Astrocyte (in vitro differentiated cells and primary cell): ENCODE measurements around the gene PIK3C2B.

Experiments used
- EZH2 ChIP-seq: IDR thresholded peaks from 2 replicates; pipeline ENCODE4 v1.6.1; 2012; ENCODE audit warnings: mild to moderate bottlenecking, low read length, inconsistent platforms; ENCODE audit not compliant: insufficient read depth
- TF ChIP-seq, protein P1 (sequence below): IDR thresholded peaks from 2 replicates; pipeline ENCODE4 v1.5.1; 2011; ENCODE audit warnings: low read depth, mild to moderate bottlenecking, inconsistent platforms, low read length, moderate library complexity; ENCODE audit not compliant: insufficient read depth

DNA sequence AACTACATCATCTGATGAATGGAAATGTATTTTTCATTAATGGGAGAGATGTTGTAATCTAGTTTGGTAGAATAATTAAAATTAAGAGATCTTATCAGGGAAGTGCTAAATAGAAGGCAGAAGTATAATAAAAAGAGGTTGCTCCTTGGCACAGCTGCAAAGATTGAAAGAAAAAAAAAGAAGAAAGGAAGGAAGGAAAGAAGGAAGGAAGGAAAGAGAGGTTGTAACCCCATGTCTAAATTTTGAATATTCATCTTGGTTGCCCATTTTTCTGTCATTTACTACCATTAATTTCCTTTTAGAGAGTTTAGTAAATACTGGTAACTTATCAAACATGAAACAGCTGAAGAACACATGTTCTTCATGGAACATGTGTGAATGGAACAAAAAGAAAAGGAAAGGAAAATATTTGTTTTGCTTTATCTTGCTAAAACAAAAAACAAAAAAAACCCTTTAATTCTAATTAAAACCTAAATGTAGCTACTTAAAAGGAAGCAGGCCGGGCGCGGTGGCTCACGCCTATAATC, 11.1 kb upstream of the PIK3C2B start:
- TF ChIP-seq, protein P1, sequence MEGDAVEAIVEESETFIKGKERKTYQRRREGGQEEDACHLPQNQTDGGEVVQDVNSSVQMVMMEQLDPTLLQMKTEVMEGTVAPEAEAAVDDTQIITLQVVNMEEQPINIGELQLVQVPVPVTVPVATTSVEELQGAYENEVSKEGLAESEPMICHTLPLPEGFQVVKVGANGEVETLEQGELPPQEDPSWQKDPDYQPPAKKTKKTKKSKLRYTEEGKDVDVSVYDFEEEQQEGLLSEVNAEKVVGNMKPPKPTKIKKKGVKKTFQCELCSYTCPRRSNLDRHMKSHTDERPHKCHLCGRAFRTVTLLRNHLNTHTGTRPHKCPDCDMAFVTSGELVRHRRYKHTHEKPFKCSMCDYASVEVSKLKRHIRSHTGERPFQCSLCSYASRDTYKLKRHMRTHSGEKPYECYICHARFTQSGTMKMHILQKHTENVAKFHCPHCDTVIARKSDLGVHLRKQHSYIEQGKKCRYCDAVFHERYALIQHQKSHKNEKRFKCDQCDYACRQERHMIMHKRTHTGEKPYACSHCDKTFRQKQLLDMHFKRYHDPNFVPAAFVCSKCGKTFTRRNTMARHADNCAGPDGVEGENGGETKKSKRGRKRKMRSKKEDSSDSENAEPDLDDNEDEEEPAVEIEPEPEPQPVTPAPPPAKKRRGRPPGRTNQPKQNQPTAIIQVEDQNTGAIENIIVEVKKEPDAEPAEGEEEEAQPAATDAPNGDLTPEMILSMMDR = no peak
- TF ChIP-seq EZH2 = no peak
